Raji (cell line): ENCODE measurements around the gene NCOR2.

Experiments used
- POLR2A ChIP-seq: IDR thresholded peaks from 2 replicates; pipeline ENCODE4 v1.6.1; 2011; ENCODE audit warnings: low read depth, low read length, control low read depth; ENCODE audit not compliant: insufficient read depth

NCOR2 gene

GRCh38 chr12:124588018-124588634 is 20.7 kb upstream of the NCOR2 start:
- no peak for TF ChIP-seq POLR2A

GRCh38 chr12:124586756-124587155 is 19.3 kb upstream of the NCOR2 start:
- TF ChIP-seq POLR2A, result no peak

- no peak for TF ChIP-seq POLR2A
Observed at GRCh38 chr12:124583854-124584253, 16.4 kb upstream of the NCOR2 start.

GRCh38 chr12:124582108-124582424 is 14.7 kb upstream of the NCOR2 start:
- TF ChIP-seq POLR2A, result no peak

- no peak for TF ChIP-seq POLR2A
Observed at GRCh38 chr12:124581307-124582107, 14.1 kb upstream of the NCOR2 start.

GRCh38 chr12:124579921-124580517 is 12.6 kb upstream of the NCOR2 start:
- no peak for TF ChIP-seq POLR2A

GRCh38 chr12:124578854-124579253 is 11.4 kb upstream of the NCOR2 start:
- TF ChIP-seq POLR2A, result no peak

- TF ChIP-seq POLR2A, result no peak
Observed at GRCh38 chr12:124578445-124578844, 11.0 kb upstream of the NCOR2 start.

- no peak for TF ChIP-seq POLR2A
Observed at GRCh38 chr12:124577986-124578385, 10.6 kb upstream of the NCOR2 start.

- no peak for TF ChIP-seq POLR2A
Observed at GRCh38 chr12:124577374-124577773, 10.0 kb upstream of the NCOR2 start.

GRCh38 chr12:124576061-124576650 is 8.7 kb upstream of the NCOR2 start:
- TF ChIP-seq POLR2A, result no peak

- TF ChIP-seq POLR2A, result no peak
Observed at GRCh38 chr12:124573839-124574786, 6.7 kb upstream of the NCOR2 start.

GRCh38 chr12:124571556-124571955 is 4.1 kb upstream of the NCOR2 start:
- no peak for TF ChIP-seq POLR2A

- no peak for TF ChIP-seq POLR2A
Observed at GRCh38 chr12:124570810-124571209, 3.4 kb upstream of the NCOR2 start.

GRCh38 chr12:124569375-124570148 is 2.1 kb upstream of the NCOR2 start:
- TF ChIP-seq POLR2A, result no peak
